Esophagus squamous epithelium (tissue), 4 donors: ENCODE measurements around the gene PLBD2.

ENCODE experiments used
- POLR2A ChIP-seq, 4 donors: fragments of 450-650 bp; IDR thresholded peaks; one replicate each; pipeline ENCODE4 v1.6.1; 2017; ENCODE audit warnings: antibody characterized with exemption in 4 of 4, mild to moderate bottlenecking in 4 of 4, moderate library complexity in 3 of 4
- TF ChIP-seq, protein P1 (sequence below), 6 experiments: fragments of 450-650 bp in 4 of 6; fragments of 200-600 bp in 2 of 6; sonication (generic) in 2 of 6; IDR thresholded peaks; one replicate each; pipeline ENCODE4 v1.5.1; 2016 to 2019; ENCODE audit warnings: antibody characterized with exemption in 6 of 6, mild to moderate bottlenecking in 4 of 6, moderate library complexity in 4 of 6

DNA sequence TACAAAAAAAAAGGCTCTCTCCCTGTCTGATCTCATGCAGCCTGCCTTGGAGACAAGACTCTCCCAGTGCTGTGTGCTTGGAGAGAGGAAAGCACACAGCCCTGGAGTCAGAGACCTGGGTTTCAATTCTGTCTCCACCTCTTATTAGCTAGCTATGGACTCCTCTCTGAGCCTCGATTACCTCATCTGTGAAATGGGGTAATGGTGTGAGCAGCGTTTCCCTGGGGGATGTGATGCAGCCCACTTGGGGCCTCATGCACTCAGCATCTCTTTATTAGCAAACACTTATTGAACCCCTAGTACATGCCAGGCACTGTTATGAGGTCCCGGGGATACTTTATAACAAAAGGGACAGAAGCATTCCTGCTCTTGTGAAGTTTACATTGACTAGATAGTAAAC lies 32.8 kb downstream of the PLBD2 start:
- TF ChIP-seq, protein P1, sequence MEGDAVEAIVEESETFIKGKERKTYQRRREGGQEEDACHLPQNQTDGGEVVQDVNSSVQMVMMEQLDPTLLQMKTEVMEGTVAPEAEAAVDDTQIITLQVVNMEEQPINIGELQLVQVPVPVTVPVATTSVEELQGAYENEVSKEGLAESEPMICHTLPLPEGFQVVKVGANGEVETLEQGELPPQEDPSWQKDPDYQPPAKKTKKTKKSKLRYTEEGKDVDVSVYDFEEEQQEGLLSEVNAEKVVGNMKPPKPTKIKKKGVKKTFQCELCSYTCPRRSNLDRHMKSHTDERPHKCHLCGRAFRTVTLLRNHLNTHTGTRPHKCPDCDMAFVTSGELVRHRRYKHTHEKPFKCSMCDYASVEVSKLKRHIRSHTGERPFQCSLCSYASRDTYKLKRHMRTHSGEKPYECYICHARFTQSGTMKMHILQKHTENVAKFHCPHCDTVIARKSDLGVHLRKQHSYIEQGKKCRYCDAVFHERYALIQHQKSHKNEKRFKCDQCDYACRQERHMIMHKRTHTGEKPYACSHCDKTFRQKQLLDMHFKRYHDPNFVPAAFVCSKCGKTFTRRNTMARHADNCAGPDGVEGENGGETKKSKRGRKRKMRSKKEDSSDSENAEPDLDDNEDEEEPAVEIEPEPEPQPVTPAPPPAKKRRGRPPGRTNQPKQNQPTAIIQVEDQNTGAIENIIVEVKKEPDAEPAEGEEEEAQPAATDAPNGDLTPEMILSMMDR (IDR thresholded peaks at IDR 0.05): no peak
- TF ChIP-seq POLR2A (IDR thresholded peaks at IDR 0.05): no peak
